ENCODE results near the gene TRIM56. TPM values are rescaled to one million over a fixed set of nuclear protein-coding genes. Genes with fewer than 3 reads are reported as not detected.
"Not testable (repeated sequence)": the region's sequence is repeated elsewhere in the genome, so short reads cannot be mapped to it uniquely, and the experiment has no call there.

The TRIM56 gene
- total RNA-seq, 1 donor from 2014 or later = 6.3 TPM

DNA sequence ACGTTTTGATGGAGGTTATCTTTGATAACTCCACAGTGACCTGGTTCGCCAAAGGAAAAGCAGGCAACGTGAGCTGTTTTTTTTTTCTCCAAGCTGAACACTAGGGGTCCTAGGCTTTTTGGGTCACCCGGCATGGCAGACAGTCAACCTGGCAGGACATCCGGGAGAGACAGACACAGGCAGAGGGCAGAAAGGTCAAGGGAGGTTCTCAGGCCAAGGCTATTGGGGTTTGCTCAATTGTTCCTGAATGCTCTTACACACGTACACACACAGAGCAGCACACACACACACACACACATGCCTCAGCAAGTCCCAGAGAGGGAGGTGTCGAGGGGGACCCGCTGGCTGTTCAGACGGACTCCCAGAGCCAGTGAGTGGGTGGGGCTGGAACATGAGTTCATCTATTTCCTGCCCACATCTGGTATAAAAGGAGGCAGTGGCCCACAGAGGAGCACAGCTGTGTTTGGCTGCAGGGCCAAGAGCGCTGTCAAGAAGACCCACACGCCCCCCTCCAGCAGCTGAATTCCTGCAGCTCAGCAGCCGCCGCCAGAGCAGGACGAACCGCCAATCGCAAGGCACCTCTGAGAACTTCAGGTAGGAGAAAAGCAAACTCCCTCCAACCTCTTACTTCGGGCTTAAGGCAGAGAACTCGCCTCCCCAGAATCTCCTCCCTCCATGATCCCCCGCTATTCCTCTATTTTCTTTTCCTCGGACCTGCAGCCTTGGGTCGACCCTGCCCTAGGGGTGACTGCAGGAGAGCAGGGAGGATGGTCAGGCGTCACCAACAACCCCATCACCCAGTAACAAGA is 41.6 kb downstream of the TRIM56 start, which contains the start of gene SERPINE1:
SERPINE1 (plus strand) TSS at position 454 of the 809 bp plus-strand sequence. CDS start 1,290 bp downstream, outside the sequence.
- Histone ChIP-seq H3K4me1 (ENCODE audit: control insufficient read depth in 3 of 3, insufficient read depth in 3 of 3, low read length in 3 of 3) (peaks cover 31 to 38% (median 34%) of the 10 kb centered on the region in 3 donors), H3K4me3 (ENCODE audit: low read length in 3 of 3) (peak within 1 kb of the TSS; percentile 37 to 61 (median 49)), H3K9ac (ENCODE audit: low read depth in 1 of 3, low read length in 3 of 3) (peak within 1 kb of the TSS; percentile 33 to 45 (median 40)), H3K9me3 (ENCODE audit: control insufficient read depth in 3 of 3, low read length in 3 of 3) (no peaks in the 10 kb centered on the region), H3K27ac (ENCODE audit: low read depth, low read length) (peak within 1 kb of the TSS; percentile 75), H3K27me3 (ENCODE audit: control insufficient read depth in 3 of 3, insufficient read depth in 3 of 3, low read length in 3 of 3) (peaks cover 0 to 22% (median 8%) of the 10 kb centered on the region in 3 donors), H3K36me3 (ENCODE audit: control insufficient read depth in 3 of 3, insufficient read depth in 3 of 3, low read length in 3 of 3) (no peaks in the 10 kb centered on the region)

GRCh38 chr7:101127460-101128039 is 42.3 kb downstream of the TRIM56 start:
- peak overlapping the region; percentile 37 to 61 (median 49) for H3K4me3 ChIP-seq (ENCODE audit: low read length in 3 of 3)
- no peaks in the 10 kb centered on the region for H3K36me3 ChIP-seq (ENCODE audit: control insufficient read depth in 3 of 3, insufficient read depth in 3 of 3, low read length in 3 of 3)
- H3K27ac ChIP-seq (ENCODE audit: low read depth, low read length) = peak overlapping the region; percentile 75
- no peak overlapping the region for H3K9ac ChIP-seq (ENCODE audit: low read depth in 1 of 3, low read length in 3 of 3)
- no peaks in the 10 kb centered on the region for H3K9me3 ChIP-seq (ENCODE audit: control insufficient read depth in 3 of 3, low read length in 3 of 3)
- H3K27me3 ChIP-seq (ENCODE audit: control insufficient read depth in 3 of 3, insufficient read depth in 3 of 3, low read length in 3 of 3) = peaks cover 0 to 22% (median 8%) of the 10 kb centered on the region in 3 donors
- peaks cover 26 to 34% (median 29%) of the 10 kb centered on the region in 3 donors for H3K4me1 ChIP-seq (ENCODE audit: control insufficient read depth in 3 of 3, insufficient read depth in 3 of 3, low read length in 3 of 3)

- peaks cover 0 to 22% (median 8%) of the 10 kb centered on the region in 3 donors for H3K27me3 ChIP-seq (ENCODE audit: control insufficient read depth in 3 of 3, insufficient read depth in 3 of 3, low read length in 3 of 3)
- no peak overlapping the region for H3K27ac ChIP-seq (ENCODE audit: low read depth, low read length)
- no peak overlapping the region for H3K4me3 ChIP-seq (ENCODE audit: low read length in 3 of 3)
- no peaks in the 10 kb centered on the region for H3K9me3 ChIP-seq (ENCODE audit: control insufficient read depth in 3 of 3, low read length in 3 of 3)
- H3K36me3 ChIP-seq (ENCODE audit: control insufficient read depth in 3 of 3, insufficient read depth in 3 of 3, low read length in 3 of 3) = no peaks in the 10 kb centered on the region
- H3K9ac ChIP-seq (ENCODE audit: low read depth in 1 of 3, low read length in 3 of 3) = no peak overlapping the region
- peaks cover 23 to 29% (median 26%) of the 10 kb centered on the region in 3 donors for H3K4me1 ChIP-seq (ENCODE audit: control insufficient read depth in 3 of 3, insufficient read depth in 3 of 3, low read length in 3 of 3)
These were observed 43.0 kb downstream of the TRIM56 start for GRCh38 chr7:101128040-101128834.

- no peak overlapping the region for H3K27ac ChIP-seq (ENCODE audit: low read depth, low read length)
- H3K27me3 ChIP-seq (ENCODE audit: control insufficient read depth in 3 of 3, insufficient read depth in 3 of 3, low read length in 3 of 3) = peaks cover 0 to 22% (median 8%) of the 10 kb centered on the region in 3 donors
- no peaks in the 10 kb centered on the region for H3K9me3 ChIP-seq (ENCODE audit: control insufficient read depth in 3 of 3, low read length in 3 of 3)
- H3K36me3 ChIP-seq (ENCODE audit: control insufficient read depth in 3 of 3, insufficient read depth in 3 of 3, low read length in 3 of 3) = no peaks in the 10 kb centered on the region
- H3K9ac ChIP-seq (ENCODE audit: low read depth in 1 of 3, low read length in 3 of 3) = no peak overlapping the region
- no peak overlapping the region for H3K4me3 ChIP-seq (ENCODE audit: low read length in 3 of 3)
- H3K4me1 ChIP-seq (ENCODE audit: control insufficient read depth in 3 of 3, insufficient read depth in 3 of 3, low read length in 3 of 3) = peaks cover 19 to 27% (median 23%) of the 10 kb centered on the region in 3 donors
These were observed 44.4 kb downstream of the TRIM56 start for GRCh38 chr7:101129603-101130117.

DNA sequence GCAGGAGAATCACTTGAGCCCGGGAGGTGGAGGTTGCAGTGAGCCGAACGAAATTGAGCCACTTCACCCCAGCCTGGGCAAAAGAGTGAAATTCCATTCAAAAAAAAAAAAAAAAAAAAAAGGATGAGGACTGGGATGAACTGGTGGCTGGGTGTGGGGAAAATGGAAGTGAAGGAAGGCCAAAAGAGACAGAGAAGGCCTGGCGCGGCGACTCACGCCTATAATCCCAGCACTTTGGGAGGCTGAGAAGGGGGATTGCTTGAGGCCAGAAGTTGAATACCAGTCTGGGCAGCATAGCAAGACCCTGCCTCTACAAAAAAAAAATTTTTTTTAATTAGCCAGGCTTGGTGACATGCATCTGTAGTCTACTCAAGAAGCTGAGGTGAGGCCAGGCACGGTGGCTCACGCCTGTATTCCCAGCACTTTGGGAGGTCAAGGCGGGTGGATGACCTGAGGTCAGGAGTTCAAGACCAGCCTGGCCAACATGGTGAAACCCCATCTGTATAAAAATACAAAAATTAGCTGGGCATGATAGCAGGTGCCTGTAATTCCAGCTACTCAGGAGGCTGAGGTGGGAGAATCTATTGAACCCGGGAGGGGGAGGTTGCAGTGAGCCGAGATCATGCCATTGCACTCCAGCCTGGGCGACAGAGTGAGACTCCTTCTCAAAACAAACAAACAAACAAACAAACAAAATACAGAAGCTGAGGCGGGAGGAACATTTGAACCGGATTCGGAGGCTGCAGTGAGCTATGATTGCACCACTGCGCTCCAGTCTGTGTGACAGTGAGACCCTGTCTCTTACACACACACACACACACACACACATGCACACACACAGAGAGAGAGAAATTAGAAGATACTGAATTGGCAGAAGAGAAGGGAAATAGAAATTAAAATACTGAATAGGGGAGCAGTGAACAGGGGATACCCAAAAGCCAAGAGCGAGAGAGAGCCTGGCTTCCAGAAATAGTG is 47.6 kb downstream of the TRIM56 start:
- H3K9me3 ChIP-seq (ENCODE audit: control insufficient read depth in 3 of 3, low read length in 3 of 3); H3K36me3 ChIP-seq (ENCODE audit: control insufficient read depth in 3 of 3, insufficient read depth in 3 of 3, low read length in 3 of 3); H3K9ac ChIP-seq (ENCODE audit: low read depth in 1 of 3, low read length in 3 of 3); H3K27me3 ChIP-seq (ENCODE audit: control insufficient read depth in 3 of 3, insufficient read depth in 3 of 3, low read length in 3 of 3); H3K4me3 ChIP-seq (ENCODE audit: low read length in 3 of 3); H3K4me1 ChIP-seq (ENCODE audit: control insufficient read depth in 3 of 3, insufficient read depth in 3 of 3, low read length in 3 of 3); H3K27ac ChIP-seq (ENCODE audit: low read depth, low read length): not testable (repeated sequence)

- no peaks in the 10 kb centered on the region for H3K27me3 ChIP-seq (ENCODE audit: control insufficient read depth in 3 of 3, insufficient read depth in 3 of 3, low read length in 3 of 3)
- no peak overlapping the region for H3K27ac ChIP-seq (ENCODE audit: low read depth, low read length)
- peaks cover 0 to 2% (median 0%) of the 10 kb centered on the region in 3 donors for H3K36me3 ChIP-seq (ENCODE audit: control insufficient read depth in 3 of 3, insufficient read depth in 3 of 3, low read length in 3 of 3)
- no peak overlapping the region for H3K9ac ChIP-seq (ENCODE audit: low read depth in 1 of 3, low read length in 3 of 3)
- no peak overlapping the region for H3K4me3 ChIP-seq (ENCODE audit: low read length in 3 of 3)
- no peaks in the 10 kb centered on the region for H3K9me3 ChIP-seq (ENCODE audit: control insufficient read depth in 3 of 3, low read length in 3 of 3)
- peaks cover 7 to 11% (median 8%) of the 10 kb centered on the region in 3 donors for H3K4me1 ChIP-seq (ENCODE audit: control insufficient read depth in 3 of 3, insufficient read depth in 3 of 3, low read length in 3 of 3)
These were observed 48.5 kb downstream of the TRIM56 start for GRCh38 chr7:101133621-101134398.

- Histone ChIP-seq H3K9me3 (ENCODE audit: control insufficient read depth in 3 of 3, low read length in 3 of 3) (no peaks in the 10 kb centered on the region), H3K27ac (ENCODE audit: low read depth, low read length) (no peak overlapping the region), H3K36me3 (ENCODE audit: control insufficient read depth in 3 of 3, insufficient read depth in 3 of 3, low read length in 3 of 3) (peaks cover 0 to 2% (median 0%) of the 10 kb centered on the region in 3 donors), H3K4me1 (ENCODE audit: control insufficient read depth in 3 of 3, insufficient read depth in 3 of 3, low read length in 3 of 3) (peaks cover 7 to 11% (median 8%) of the 10 kb centered on the region in 3 donors), H3K9ac (ENCODE audit: low read depth in 1 of 3, low read length in 3 of 3) (no peak overlapping the region), H3K27me3 (ENCODE audit: control insufficient read depth in 3 of 3, insufficient read depth in 3 of 3, low read length in 3 of 3) (no peaks in the 10 kb centered on the region), H3K4me3 (ENCODE audit: low read length in 3 of 3) (no peak overlapping the region)
These were observed 49.2 kb downstream of the TRIM56 start for GRCh38 chr7:101134399-101134980.

GRCh38 chr7:101137651-101138212 is 52.5 kb downstream of the TRIM56 start:
- Histone ChIP-seq H3K4me1 (ENCODE audit: control insufficient read depth in 3 of 3, insufficient read depth in 3 of 3, low read length in 3 of 3) (peaks cover 7 to 11% (median 8%) of the 10 kb centered on the region in 3 donors), H3K9ac (ENCODE audit: low read depth in 1 of 3, low read length in 3 of 3) (peak overlapping the region in 1 of 3 donors; percentile 3), H3K27ac (ENCODE audit: low read depth, low read length) (peak overlapping the region; percentile 66), H3K9me3 (ENCODE audit: control insufficient read depth in 3 of 3, low read length in 3 of 3) (no peaks in the 10 kb centered on the region), H3K36me3 (ENCODE audit: control insufficient read depth in 3 of 3, insufficient read depth in 3 of 3, low read length in 3 of 3) (peaks cover 0 to 2% (median 0%) of the 10 kb centered on the region in 3 donors), H3K4me3 (ENCODE audit: low read length in 3 of 3) (peak overlapping the region in 1 of 3 donors; percentile 9), H3K27me3 (ENCODE audit: control insufficient read depth in 3 of 3, insufficient read depth in 3 of 3, low read length in 3 of 3) (no peaks in the 10 kb centered on the region)
